ENCODE data around the gene OR2T27.
"Not testable (repeated sequence)": the region's sequence is repeated elsewhere in the genome, so short reads cannot be mapped to it uniquely, and the experiment has no call there.

Gene OR2T27

GRCh38 chr1:248655354-248655753 lies at the start of gene OR2T27:
Gene OR2T27, minus strand, starts transcription at chr1:248655528. Its CDS starts 4,644 bp downstream, at chr1:248650884.
- in situ Hi-C loops (cut with MboI; ENCODE audit: low pct_unique_long_range_greater_than_20kb, low sequenced_read_pairs, unreplicated experiment); DNase-seq (ENCODE audit: low spot score): not testable (repeated sequence)

DNA sequence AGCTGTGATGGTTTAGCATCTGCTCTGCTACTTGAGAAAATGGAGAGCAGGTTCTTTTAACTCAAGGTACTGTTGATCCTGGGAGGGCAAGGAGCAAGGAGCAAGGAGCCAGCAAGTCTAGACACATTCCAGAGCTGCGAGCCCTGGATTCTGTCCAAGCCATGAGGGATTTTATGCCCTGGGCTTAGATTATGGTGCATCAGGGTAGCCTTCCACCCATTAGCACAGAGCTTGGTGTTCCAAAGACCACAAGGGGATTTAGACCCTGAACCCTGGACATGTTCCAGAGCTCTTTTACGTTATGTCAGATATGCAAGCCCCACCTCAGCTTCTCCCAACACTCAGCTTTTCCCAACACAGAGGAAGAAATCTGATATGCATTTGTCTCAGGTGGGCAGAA lies 49.3 kb upstream of the OR2T27 start:
- no peak for DNase-seq (ENCODE audit: low spot score)
- in situ Hi-C loops (cut with MboI; ENCODE audit: low pct_unique_long_range_greater_than_20kb, low sequenced_read_pairs, unreplicated experiment), result no loop called here
- TF ChIP-seq, protein P1, sequence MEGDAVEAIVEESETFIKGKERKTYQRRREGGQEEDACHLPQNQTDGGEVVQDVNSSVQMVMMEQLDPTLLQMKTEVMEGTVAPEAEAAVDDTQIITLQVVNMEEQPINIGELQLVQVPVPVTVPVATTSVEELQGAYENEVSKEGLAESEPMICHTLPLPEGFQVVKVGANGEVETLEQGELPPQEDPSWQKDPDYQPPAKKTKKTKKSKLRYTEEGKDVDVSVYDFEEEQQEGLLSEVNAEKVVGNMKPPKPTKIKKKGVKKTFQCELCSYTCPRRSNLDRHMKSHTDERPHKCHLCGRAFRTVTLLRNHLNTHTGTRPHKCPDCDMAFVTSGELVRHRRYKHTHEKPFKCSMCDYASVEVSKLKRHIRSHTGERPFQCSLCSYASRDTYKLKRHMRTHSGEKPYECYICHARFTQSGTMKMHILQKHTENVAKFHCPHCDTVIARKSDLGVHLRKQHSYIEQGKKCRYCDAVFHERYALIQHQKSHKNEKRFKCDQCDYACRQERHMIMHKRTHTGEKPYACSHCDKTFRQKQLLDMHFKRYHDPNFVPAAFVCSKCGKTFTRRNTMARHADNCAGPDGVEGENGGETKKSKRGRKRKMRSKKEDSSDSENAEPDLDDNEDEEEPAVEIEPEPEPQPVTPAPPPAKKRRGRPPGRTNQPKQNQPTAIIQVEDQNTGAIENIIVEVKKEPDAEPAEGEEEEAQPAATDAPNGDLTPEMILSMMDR (IDR thresholded peaks at IDR 0.05; ENCODE audit: extremely low read depth, insufficient read depth, missing control alignments), result no peak

DNA sequence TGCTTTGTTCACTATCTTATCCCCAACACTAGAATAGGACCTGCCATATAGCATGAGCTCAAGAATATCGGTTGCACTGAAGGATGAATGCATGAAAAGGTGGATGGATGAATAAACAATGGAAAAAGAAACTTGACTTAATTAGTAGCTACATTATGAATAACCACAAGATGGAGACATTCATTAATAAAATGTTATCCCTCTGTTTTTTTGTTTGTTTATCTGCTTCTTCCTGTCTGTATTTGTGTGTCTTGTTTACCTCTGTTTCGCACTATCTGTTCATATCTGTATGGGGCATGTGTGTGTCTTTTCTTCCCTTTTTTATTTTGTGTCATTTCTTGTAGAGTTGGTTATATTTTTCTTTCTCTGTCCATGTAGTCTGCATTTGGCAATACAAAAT lies 48.3 kb upstream of the OR2T27 start:
- DNase-seq (ENCODE audit: low spot score), result no peak

GRCh38 chr1:248702714-248703113 lies 47.4 kb upstream of the OR2T27 start, which contains the start of gene OR14I1:
Gene OR14I1, minus strand, starts transcription at chr1:248702766.
- in situ Hi-C loops (cut with MboI; ENCODE audit: low pct_unique_long_range_greater_than_20kb, low sequenced_read_pairs, unreplicated experiment), result no loop called here
- TF ChIP-seq, protein P1 (IDR thresholded peaks at IDR 0.05; ENCODE audit: extremely low read depth, insufficient read depth, missing control alignments), result no peak
- no peak for DNase-seq (ENCODE audit: low spot score)

More for the DNA sequence above, 48.3 kb upstream of the OR2T27 start:
- TF ChIP-seq, protein P1 (IDR thresholded peaks at IDR 0.05; ENCODE audit: extremely low read depth, insufficient read depth, missing control alignments), result no peak
- in situ Hi-C loops (cut with MboI; ENCODE audit: low pct_unique_long_range_greater_than_20kb, low sequenced_read_pairs, unreplicated experiment), result no loop called here

DNA sequence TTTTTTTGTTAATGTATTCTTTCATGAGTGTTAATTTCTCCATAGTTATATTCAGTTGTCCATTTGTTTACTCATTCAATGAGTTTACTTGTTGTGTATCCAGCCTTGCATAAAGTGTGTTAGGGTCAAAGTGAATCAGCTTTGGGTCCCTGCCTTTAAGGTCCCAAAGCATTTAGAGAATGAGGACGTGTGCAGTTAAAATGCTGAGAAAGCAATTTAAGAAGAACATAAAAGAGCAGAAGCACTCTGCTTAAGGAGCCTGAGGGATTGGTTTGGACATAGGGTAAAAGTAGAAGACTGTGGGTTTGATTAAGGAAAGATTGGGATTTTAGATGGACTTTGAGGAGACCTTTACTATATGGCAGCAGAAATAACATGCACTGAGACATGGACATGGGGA lies 43.8 kb upstream of the OR2T27 start:
- TF ChIP-seq, protein P1 (IDR thresholded peaks at IDR 0.05; ENCODE audit: extremely low read depth, insufficient read depth, missing control alignments), result no peak
- DNase-seq (ENCODE audit: low spot score), result no peak
- in situ Hi-C loops (cut with MboI; ENCODE audit: low pct_unique_long_range_greater_than_20kb, low sequenced_read_pairs, unreplicated experiment), result no loop called here

DNA sequence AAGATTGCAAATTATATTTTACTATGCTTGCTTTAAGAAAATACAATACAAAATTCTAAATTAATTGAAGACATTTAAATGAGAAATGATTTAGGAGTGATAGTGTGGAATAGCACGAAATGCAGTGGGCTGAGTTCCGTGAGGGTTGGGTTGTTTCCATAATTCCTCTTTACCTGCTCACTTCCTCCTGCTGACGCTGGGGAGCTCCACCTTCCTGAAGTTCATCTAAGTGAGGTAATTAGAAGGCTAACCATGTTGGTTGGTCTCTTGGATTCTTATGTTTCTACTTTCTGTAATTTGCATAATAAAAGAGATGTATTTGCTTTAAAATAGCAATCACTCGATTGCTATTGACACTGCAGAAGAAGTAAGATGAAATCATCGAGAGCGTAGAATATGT lies 42.6 kb upstream of the OR2T27 start:
- in situ Hi-C loops (cut with MboI; ENCODE audit: low pct_unique_long_range_greater_than_20kb, low sequenced_read_pairs, unreplicated experiment), result no loop called here
- TF ChIP-seq, protein P1 (IDR thresholded peaks at IDR 0.05; ENCODE audit: extremely low read depth, insufficient read depth, missing control alignments), result no peak
- DNase-seq (ENCODE audit: low spot score), result no peak

DNA sequence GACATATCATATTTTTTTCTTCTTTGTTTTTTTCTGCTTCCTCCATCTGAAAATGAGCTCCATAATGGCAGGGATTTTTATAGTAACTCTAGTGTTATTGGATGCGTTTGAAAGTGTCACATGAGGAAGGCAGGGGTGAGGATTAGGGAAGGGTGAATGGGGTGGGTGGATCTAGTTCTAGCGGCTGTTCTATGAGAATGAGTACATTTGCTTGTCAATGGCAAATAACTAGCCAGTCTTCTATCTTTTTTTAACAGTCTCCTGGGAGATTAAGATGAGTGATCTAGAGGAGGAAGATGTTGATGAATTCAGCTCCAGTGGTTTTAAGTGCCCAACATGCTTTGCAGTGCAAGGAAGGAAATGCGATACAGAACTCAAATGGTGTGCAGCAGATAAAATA lies 41.4 kb upstream of the OR2T27 start:
- TF ChIP-seq, protein P1 (IDR thresholded peaks at IDR 0.05; ENCODE audit: extremely low read depth, insufficient read depth, missing control alignments), result no peak
- in situ Hi-C loops (cut with MboI; ENCODE audit: low pct_unique_long_range_greater_than_20kb, low sequenced_read_pairs, unreplicated experiment), result no loop called here
- DNase-seq (ENCODE audit: low spot score), result no peak
